Dendritic cell treated with granulocyte-macrophage colony-stimulating factor and Interleukin-4, amounts not matched to agents 40 ng/mL and 50 ng/mL, for 4 days (primary cell): ENCODE data around the gene LMF2.
A peak's percentile ranks its signal among the peaks of the same experiment; 100 is the strongest.

Experiments
- H3K27ac Mint-ChIP-seq: one replicate; pipeline ENCODE4 v1.8.0; 2022; ENCODE audit warnings: mild to moderate bottlenecking, mixed read lengths
- H3K27me3 Mint-ChIP-seq: one replicate; pipeline ENCODE4 v1.8.0; 2022; ENCODE audit warnings: mild to moderate bottlenecking, mixed read lengths
- H3K36me3 Mint-ChIP-seq: one replicate; pipeline ENCODE4 v1.8.0; 2022; ENCODE audit warnings: low read depth, mixed read lengths
- H3K4me1 Mint-ChIP-seq: one replicate; pipeline ENCODE4 v1.8.0; 2022; ENCODE audit warnings: low read depth, mixed read lengths
- H3K4me3 Mint-ChIP-seq: one replicate; pipeline ENCODE4 v1.8.0; 2022; ENCODE audit warnings: mild to moderate bottlenecking, moderate library complexity, mixed read lengths
- H3K9me3 Mint-ChIP-seq: one replicate; pipeline ENCODE4 v1.8.0; 2022; ENCODE audit warnings: mixed read lengths
- intact Hi-C: fragments of 100-400 bp; cut with micrococcal nuclease; formaldehyde crosslinking; loops from one replicate; pipeline ENCODE4 v1.15.0; 2022

LMF2 gene, protein sequence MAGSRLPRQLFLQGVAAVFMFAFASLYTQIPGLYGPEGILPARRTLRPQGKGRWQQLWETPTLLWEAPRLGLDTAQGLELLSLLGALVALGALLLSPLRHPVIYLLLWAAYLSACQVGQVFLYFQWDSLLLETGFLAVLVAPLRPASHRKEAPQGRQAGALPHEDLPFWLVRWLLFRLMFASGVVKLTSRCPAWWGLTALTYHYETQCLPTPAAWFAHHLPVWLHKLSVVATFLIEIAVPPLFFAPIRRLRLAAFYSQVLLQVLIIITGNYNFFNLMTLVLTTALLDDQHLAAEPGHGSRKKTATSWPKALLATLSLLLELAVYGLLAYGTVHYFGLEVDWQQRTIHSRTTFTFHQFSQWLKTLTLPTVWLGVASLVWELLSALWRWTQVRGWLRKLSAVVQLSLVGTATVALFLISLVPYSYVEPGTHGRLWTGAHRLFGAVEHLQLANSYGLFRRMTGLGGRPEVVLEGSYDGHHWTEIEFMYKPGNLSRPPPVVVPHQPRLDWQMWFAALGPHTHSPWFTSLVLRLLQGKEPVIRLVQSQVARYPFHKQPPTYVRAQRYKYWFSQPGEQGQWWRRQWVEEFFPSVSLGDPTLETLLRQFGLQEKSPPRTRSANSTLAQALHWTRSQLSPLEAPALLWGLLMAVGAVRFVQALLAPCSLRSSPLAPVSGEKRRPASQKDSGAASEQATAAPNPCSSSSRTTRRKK

DNA sequence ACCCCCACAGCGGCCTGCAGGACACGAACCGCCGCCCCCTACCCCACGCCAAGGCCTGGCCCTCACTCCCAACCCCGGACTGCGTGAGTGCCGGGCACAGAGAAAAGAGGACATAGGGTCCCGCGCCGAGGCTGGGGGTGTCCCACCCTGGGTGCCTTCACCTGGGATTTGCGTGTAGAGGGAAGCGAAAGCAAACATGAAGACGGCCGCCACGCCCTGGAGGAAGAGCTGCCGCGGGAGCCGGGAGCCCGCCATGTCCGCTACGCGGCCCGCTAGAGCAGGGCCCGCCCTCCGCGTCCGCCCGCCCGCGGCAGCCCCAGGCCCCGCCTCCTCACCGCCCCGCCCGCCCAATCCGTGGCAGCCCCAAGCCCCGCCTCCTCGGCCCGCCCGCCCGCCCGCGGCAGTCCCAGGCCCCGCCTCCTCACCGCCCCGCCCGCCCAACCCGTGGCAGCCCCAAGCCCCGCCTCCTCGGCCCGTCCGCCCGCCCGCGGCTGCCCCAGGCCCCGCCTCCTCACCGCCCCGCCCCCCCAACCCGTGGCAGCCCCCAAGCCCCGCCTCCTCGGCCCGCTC lies at the start of gene LMF2:
Gene LMF2, minus strand, starts transcription at position 282 of the 570 bp plus-strand sequence. Its CDS starts 27 bp downstream, at position 255.
- no peaks in the 10 kb centered on the region for H3K9me3 Mint-ChIP-seq
- H3K27ac Mint-ChIP-seq = peak within 1 kb of the TSS; percentile 96
- no peaks in the 10 kb centered on the region for H3K27me3 Mint-ChIP-seq
- intact Hi-C loops = loop anchor here (5.0 kb wide), 1 partner anchor 75 kb away; the partner anchor contains the start of gene CHKB
- H3K4me3 Mint-ChIP-seq = peak within 1 kb of the TSS; percentile 98
- peaks cover 61% of the 10 kb centered on the region for H3K36me3 Mint-ChIP-seq
- peaks cover 35% of the 10 kb centered on the region for H3K4me1 Mint-ChIP-seq

DNA sequence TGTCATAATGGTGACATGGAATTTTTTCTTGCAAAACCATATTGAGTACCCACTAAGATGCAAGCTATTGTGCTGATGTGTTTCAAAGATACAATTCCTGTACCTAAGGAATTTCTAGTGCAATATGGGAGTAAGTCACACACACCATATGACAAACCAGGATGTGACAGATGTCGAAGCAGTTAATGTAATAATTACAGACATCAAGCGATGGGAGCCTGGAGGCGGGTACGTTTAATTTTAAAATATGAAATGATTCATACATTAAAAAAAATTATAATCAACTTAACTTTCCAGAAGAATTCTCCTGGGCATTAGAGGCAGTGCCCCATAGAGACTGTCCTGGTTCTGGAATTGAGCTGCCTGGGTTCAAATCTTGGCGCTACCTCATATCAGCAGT lies 49.2 kb upstream of the LMF2 start:
- intact Hi-C loops = no loop called here
- Mint-ChIP-seq H3K4me3 (no peak overlapping the region), H3K27ac (no peak overlapping the region), H3K9me3 (no peaks in the 10 kb centered on the region), H3K27me3 (peaks cover 2% of the 10 kb centered on the region), H3K4me1 (peaks cover 5% of the 10 kb centered on the region), H3K36me3 (no peaks in the 10 kb centered on the region)

DNA sequence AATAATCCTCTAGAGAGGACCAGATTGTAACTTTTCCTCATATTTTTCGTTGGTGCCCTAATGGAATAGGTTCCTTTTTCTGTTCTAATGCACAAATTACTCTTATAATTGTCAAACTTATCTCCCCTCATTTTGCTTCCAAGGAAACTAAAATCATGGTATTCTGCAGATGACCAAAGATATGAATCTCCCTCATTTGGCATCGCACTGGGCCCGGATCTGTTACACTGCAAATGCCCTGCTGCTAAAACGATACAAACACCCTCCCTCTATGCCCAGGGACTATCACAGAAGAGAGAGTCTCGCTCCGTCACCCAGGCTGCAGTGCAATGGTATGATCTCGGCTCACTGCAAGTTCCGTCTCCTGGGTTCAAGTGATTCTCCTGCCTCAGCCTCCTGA lies 45.8 kb upstream of the LMF2 start:
- peaks cover 11% of the 10 kb centered on the region for H3K27me3 Mint-ChIP-seq
- H3K4me3 Mint-ChIP-seq = no peak overlapping the region
- peaks cover 20% of the 10 kb centered on the region for H3K4me1 Mint-ChIP-seq
- H3K27ac Mint-ChIP-seq = no peak overlapping the region
- intact Hi-C loops = no loop called here
- H3K36me3 Mint-ChIP-seq = no peaks in the 10 kb centered on the region
- H3K9me3 Mint-ChIP-seq = no peaks in the 10 kb centered on the region

GRCh38 chr22:50551160-50551752 lies 43.8 kb upstream of the LMF2 start:
- Mint-ChIP-seq H3K4me1 (peaks cover 25% of the 10 kb centered on the region), H3K36me3 (no peaks in the 10 kb centered on the region), H3K4me3 (no peak overlapping the region), H3K27ac (no peak overlapping the region), H3K9me3 (no peaks in the 10 kb centered on the region), H3K27me3 (peaks cover 24% of the 10 kb centered on the region)
- intact Hi-C loops = no loop called here

GRCh38 chr22:50550395-50550794 lies 42.9 kb upstream of the LMF2 start:
- no peak overlapping the region for H3K27ac Mint-ChIP-seq
- no peaks in the 10 kb centered on the region for H3K9me3 Mint-ChIP-seq
- intact Hi-C loops = no loop called here
- H3K36me3 Mint-ChIP-seq = no peaks in the 10 kb centered on the region
- peaks cover 26% of the 10 kb centered on the region for H3K27me3 Mint-ChIP-seq
- peaks cover 28% of the 10 kb centered on the region for H3K4me1 Mint-ChIP-seq
- no peak overlapping the region for H3K4me3 Mint-ChIP-seq

GRCh38 chr22:50548921-50549790 lies 41.7 kb upstream of the LMF2 start:
- peaks cover 27% of the 10 kb centered on the region for H3K27me3 Mint-ChIP-seq
- H3K4me3 Mint-ChIP-seq = peak overlapping the region; percentile 57
- peak overlapping the region; percentile 76 for H3K27ac Mint-ChIP-seq
- H3K4me1 Mint-ChIP-seq = peaks cover 39% of the 10 kb centered on the region
- intact Hi-C loops = no loop called here
- no peaks in the 10 kb centered on the region for H3K9me3 Mint-ChIP-seq
- H3K36me3 Mint-ChIP-seq = no peaks in the 10 kb centered on the region

DNA sequence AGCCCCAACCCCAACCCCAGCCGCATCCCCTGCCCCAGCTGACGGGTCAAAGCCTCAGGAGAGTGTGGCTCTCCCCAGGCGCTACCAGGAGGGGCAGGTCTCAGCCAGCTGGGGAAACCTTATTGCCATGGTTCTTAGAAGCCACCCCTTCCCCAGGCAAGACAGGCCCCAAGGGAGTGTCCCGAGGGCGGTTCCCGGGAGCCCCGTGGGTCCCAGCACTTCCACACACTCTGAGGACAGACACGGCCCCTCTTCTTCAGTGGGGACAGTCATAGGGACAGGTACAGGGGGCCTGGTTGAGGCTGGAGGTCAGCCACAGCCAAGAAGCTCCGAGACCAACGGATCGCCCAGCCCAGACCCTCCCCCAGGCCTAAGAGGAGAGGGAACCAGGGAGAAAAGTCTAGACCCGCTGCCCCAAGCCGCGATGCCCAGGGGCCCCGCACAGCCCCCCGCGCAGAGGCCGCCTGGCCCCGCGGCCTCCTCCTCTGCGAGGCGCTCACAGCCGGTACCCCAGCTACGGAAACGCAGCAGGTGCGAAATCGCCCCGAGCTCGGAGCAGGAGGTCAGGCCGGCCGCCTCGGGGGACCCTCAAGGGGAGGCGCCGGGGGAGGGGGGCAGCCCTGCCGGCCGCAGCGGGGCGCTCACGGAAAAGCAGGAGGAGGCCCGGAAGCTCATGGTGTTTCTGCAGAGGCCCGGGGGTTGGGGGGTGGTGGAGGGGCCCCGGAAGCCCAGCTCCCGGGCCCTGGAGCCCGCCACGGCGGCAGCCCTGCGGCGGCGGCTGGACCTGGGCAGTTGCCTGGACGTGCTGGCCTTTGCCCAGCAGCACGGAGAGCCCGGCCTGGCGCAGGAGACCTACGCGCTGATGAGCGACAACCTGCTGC lies 40.8 kb upstream of the LMF2 start:
- peaks cover 39% of the 10 kb centered on the region for H3K4me1 Mint-ChIP-seq
- H3K4me3 Mint-ChIP-seq = peak overlapping the region; percentile 34
- H3K36me3 Mint-ChIP-seq = no peaks in the 10 kb centered on the region
- H3K9me3 Mint-ChIP-seq = no peaks in the 10 kb centered on the region
- peak overlapping the region; percentile 64 for H3K27ac Mint-ChIP-seq
- peaks cover 27% of the 10 kb centered on the region for H3K27me3 Mint-ChIP-seq
- intact Hi-C loops = no loop called here

DNA sequence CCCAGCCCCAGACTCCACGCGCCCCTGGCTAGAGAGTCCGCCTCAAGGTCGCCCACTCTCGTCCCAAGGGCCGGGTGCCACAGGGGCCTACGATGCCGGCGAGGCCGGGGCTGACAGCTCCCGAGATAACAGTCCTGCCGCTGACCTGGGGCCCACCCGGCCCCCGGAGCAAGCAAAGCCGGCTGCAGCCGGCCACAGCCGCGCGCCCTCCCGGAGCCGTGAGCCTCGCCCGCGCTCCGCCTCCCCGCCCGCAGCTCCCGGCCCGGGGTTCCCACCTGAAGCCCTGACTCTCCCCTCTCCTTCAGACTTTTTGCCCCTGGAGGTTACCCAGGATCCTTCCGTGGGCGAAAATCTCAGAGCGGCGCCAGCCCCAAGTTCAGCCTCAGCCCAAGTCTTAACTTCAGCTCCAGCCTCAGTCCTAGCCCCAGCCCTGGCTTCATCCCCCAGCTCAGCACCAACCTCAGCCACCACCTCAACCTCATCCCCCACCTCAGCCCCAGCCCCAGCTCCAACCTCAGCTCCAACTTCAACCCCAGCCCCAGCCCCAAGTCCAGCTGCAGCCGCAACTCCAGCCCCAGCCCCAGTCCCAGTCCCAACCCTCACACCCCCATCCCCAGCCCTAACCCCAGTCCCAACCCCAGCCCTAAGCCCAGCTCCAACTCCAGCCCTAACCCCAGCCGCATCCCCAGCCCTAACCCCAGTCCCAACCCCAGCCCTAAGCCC lies 39.9 kb upstream of the LMF2 start:
- no peaks in the 10 kb centered on the region for H3K9me3 Mint-ChIP-seq

DNA sequence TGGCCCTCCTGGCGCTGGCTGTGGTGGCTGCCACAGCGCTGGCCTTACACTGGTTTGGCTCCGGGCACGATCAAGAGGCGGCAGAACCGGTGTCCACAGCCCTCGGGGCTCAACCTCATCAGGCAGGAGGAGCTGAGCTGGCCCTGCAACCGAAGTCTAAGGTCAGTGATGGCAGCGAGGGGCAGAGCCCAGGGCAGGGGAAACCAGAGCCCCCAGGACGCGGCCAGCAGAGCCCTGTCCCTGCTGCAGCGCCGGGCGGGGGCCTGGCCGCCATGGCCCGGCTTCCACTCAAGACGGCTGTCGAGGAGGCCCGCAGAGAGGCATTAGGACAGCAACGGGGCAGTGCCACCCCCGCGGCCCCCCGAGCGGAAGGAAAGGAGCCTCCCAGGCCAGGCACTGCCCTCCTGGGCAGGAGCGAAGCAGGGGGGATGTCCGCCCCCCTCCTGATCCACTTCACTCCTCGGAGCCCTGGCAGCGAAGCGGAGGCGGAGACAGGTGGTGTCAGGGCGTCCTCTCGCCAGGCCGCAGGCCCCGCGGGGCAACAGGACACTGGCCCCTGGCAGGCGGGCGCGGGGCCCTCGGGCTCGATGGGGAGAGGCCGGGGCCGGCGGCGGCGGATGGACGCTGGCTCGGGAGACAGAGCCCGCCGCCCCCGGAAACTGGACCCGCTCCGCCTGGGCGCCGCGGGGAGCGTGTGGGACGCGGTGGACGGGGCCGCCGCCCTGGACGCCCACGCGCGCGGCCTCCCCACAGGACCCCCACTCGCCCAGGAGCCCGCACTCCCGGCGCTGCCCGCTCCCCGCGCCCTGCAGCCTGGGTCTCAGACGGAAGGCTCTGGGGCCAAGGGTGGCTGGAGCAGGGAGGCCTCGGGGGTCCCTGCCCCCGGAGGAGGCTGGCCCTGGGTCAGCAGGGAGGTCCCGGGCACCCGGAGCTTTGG lies 39.1 kb upstream of the LMF2 start:
- H3K4me1 Mint-ChIP-seq = peaks cover 46% of the 10 kb centered on the region
- peaks cover 27% of the 10 kb centered on the region for H3K27me3 Mint-ChIP-seq
- no peaks in the 10 kb centered on the region for H3K9me3 Mint-ChIP-seq
- intact Hi-C loops = no loop called here
- H3K4me3 Mint-ChIP-seq = no peak overlapping the region
- peaks cover 8% of the 10 kb centered on the region for H3K36me3 Mint-ChIP-seq
- peak overlapping the region; percentile 95 for H3K27ac Mint-ChIP-seq

More for the DNA sequence above, 39.9 kb upstream of the LMF2 start:
- Mint-ChIP-seq H3K4me1 (peaks cover 44% of the 10 kb centered on the region), H3K36me3 (peaks cover 5% of the 10 kb centered on the region), H3K27me3 (peaks cover 27% of the 10 kb centered on the region), H3K27ac (peak overlapping the region; percentile 64), H3K4me3 (peak overlapping the region; percentile 44)
- intact Hi-C loops = no loop called here

GRCh38 chr22:50545522-50546325 lies 38.2 kb upstream of the LMF2 start, which contains the start of gene KLHDC7B:
KLHDC7B (plus strand) TSS chr22:50545899; CDS start chr22:50546244, 345 bp downstream.
- intact Hi-C loops = loop anchor here (2.0 kb wide), 2 partner anchors 19 to 75 kb away; no protein-coding TSS in a partner anchor
- H3K27ac Mint-ChIP-seq = peak within 1 kb of the TSS; percentile 95
- peaks cover 8% of the 10 kb centered on the region for H3K36me3 Mint-ChIP-seq
- H3K4me1 Mint-ChIP-seq = peaks cover 50% of the 10 kb centered on the region
- no peak within 1 kb of the TSS for H3K4me3 Mint-ChIP-seq
- no peaks in the 10 kb centered on the region for H3K9me3 Mint-ChIP-seq
- H3K27me3 Mint-ChIP-seq = peaks cover 27% of the 10 kb centered on the region
